NCI-H1092 (cell line): ENCODE data around the gene SPON1.
"Not testable (repeated sequence)": the region's sequence is repeated elsewhere in the genome, so short reads cannot be mapped to it uniquely, and the experiment has no call there.

Experiments used
- DNase-seq: peaks from one replicate; lab custom pipeline; 2025; lab: John Stamatoyannopoulos, UW

Gene SPON1

DNA sequence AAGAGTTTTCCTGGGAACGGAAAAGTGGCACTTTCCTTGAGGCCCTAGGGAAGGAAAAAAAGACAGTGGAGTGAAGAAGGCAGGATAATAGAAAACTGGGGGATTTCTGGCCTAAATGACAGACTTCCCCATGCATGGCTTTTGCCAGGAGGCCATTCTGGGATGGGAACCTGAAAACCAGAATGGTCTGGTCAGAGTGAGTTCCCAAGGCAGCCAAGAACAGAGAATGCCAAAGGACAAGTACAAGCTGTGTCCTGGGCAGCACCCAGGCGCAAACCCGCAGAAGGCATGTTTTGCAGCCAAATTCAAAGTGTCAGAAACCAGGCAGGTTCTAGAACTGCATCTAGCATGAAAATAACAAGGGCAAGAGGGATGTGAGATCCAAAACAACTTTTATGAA is 162.4 kb downstream of the SPON1 start:
- no peak for DNase-seq

- DNase-seq, result no peak
These were observed 163.0 kb downstream of the SPON1 start for GRCh38 chr11:14125529-14125928.

- no peak for DNase-seq
These were observed 165.2 kb downstream of the SPON1 start for GRCh38 chr11:14127679-14128078.

- no peak for DNase-seq
These were observed 169.8 kb downstream of the SPON1 start for GRCh38 chr11:14132312-14132711.

DNA sequence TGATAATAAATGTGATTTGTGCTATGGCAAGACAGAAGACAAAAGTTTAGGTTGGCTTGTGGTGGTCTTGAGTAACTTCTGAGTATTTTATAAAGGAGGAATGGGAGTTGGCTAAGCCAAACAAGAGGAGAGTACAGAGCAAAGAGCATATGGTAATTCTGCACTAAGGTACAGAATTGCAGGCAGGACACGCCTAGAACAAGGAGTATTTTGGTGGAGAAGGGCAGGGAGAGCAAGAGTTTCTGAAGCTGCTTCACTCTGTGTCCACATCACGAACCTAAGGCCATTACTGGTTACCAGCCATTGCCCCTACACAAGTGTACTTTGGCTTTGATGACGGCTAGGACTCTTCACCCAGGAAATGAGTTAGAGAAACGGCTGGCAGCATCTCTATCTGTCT is 170.9 kb downstream of the SPON1 start:
- no peak for DNase-seq

DNA sequence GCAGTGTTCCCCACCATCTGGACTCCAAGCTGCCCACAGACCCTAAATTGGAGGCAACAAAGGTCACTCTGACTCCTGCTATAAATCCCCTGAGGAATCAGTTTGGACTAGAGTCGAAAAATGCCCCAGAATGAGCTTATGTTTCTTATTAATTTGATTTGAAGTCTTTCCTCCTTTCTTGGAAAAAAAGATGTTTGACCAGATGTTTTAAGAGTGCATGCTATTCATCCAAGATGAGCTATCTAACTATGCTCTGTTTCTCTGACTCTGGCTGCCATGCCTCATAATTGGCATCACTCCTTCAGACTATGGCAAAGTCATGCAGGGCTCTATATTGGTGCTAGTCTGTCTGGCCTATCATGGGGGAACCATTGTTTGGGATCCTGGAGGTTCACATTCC is 174.0 kb downstream of the SPON1 start:
- no peak for DNase-seq

DNA sequence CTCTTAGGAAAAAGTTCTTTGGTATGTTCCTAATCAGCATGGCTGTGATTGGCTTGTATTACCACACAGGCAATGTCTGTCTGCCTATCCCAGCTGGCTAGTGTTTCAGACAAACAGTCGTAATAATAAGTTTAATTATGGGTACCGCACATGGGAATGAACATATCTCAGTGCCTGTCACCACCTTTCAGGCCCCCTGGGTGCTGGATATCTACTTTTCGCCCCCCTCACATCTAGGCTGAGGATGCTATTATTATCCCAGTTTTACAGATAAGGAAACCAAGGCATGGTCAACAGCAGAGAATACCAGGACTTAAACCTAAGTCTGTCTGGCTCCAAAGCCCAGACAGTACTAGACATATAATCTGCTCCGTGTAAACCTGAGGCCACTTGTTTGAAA is 174.8 kb downstream of the SPON1 start:
- DNase-seq, result no peak

DNA sequence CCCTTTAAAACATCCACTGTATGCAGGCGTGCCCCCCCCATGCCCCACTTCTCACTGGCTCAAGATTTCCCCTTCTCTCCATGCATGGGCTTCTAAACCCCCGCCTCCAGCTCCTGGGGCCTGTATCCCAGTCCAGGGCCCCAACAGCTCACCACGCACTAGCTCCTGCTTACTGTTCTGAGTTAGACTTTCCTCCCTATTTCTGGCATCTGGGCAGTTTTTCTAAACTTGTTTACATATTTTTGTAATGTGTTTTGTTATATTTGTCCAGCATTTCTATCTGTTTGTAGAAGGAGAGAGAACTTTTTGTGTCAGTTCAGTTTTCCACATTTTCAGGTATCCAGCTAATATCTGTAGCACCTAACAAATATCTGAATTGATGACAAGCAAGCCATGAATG is 178.5 kb downstream of the SPON1 start:
- DNase-seq, result no peak

- DNase-seq, result no peak
These were observed 179.2 kb downstream of the SPON1 start for GRCh38 chr11:14141676-14142075.

GRCh38 chr11:14144934-14145333 is 182.4 kb downstream of the SPON1 start:
- DNase-seq, result no peak

DNA sequence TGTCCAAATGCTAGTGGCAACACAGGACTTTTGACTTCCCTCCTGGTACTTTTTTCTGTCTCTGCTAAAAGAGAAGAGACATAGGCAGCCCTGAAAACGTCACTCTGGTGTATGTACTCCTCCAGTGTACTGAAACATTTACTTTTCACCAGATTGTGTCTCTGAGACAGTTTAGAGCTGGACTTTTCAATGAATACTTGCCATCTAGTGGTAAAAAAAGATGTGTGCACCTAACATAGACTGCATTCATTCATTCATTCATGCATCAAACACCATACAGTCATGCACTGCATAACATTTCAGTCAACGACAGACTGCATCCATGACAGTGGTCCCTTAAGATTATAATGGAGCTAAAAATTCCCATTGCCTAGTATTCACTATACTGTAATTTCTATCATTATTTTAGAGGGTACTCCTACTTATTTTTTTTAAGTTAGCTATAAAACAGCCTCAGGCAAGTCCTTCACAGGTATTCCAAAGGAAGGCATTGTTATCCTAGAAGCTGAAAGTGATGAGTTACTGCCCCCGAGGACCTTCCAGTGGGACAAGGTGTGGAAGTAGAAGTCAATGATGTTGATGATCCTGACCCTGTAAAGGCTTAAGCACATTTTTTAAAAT is 186.2 kb downstream of the SPON1 start:
- DNase-seq, result no peak

GRCh38 chr11:14149683-14150082 is 187.2 kb downstream of the SPON1 start:
- DNase-seq, result no peak

DNA sequence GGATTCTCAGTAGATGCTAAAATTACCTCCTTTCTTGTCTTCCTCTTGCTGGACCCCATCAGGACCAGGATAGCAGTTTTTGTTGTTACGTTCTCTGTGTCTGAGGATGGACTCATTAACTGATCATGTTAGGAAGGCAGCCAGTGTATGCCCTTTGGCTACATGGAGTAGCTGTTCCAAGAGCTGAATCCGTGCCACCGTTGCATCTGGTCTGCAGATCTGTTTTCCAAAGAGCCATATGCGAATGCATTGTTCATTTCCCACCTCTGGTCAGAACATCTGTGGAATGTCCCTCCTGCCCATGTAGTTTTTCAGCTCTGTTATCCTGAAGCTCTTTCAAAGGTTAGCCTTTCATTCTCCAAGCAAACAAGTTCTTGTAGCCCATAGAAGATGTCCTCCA is 188.4 kb downstream of the SPON1 start:
- no peak for DNase-seq

- DNase-seq, result not testable (repeated sequence)
These were observed 191.6 kb downstream of the SPON1 start for GRCh38 chr11:14154103-14154502.

DNA sequence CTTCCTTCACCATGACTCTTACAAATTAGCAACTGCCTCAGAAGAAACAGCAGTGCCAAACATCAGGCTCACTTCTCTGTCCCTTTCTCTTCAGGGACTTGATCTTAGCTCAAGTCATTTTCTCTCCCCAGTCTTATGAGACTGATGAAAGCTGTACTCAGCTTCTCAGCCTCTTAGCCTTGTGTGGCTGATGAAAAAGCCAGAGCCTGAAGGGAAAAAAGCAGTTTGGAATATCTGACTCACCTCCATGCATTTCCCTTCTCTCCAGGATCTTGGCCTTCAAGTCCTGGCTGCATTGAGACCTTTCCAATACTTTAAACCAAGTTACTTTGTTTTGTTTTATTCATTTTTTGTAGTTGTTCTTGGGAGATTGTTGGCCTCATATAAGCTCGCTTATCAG is 195.9 kb downstream of the SPON1 start:
- no peak for DNase-seq

GRCh38 chr11:14163576-14163975 is 201.1 kb downstream of the SPON1 start:
- DNase-seq, result no peak

DNA sequence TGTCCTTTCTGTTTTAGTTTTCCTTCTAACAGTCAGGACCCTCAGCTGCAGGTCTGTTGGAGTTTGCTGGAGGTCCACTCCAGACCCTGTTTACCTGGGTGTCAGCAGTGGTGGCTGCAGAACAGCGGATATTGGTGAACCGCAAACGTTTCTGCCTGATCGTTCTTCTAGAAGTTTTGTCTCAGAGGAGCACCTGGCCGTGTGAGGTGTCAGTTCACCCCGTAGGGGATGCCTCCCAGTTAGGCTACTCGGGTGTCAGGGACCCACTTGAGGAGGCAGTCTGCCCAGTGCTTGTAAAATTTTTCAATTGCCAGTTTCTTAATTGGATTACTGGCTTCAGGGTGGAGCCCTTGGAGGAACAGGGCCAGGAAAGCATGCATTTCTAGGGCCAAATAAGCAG is 211.2 kb downstream of the SPON1 start:
- DNase-seq, result not testable (repeated sequence)

DNA sequence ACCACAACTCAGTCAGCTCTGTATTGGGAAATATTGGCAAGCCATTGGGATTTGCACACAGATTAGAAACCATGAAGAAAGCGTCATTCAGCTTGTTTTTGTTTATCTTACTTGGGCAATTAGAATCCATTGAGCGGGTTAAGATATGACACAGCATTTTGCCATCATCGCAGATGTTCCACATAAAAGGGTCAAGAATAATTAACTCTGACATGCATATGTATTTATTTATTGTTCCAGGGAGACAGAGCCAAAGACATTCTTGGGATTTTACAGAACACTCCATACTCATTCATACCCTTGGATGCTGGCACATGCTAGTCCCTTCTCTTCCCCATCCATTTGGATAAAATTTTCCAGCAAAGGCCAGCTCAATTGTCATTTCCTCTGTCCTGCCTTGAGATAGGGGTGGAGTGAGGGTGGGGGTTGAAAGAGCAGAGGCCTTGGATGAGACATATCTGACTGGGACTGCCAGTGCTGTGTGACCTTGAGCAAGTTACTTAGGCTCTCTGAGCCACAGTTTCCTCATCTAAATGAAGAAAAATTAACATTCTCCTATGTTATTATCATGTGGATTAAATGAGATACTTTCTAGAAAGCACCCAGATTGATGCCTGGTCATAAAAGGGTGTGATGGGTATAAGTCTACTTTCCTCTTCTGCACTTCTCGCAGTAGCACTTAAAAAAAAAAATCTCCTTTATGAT is 216.7 kb downstream of the SPON1 start:
- no peak for DNase-seq

- DNase-seq, result no peak
These were observed 218.6 kb downstream of the SPON1 start for GRCh38 chr11:14181121-14181520.

DNA sequence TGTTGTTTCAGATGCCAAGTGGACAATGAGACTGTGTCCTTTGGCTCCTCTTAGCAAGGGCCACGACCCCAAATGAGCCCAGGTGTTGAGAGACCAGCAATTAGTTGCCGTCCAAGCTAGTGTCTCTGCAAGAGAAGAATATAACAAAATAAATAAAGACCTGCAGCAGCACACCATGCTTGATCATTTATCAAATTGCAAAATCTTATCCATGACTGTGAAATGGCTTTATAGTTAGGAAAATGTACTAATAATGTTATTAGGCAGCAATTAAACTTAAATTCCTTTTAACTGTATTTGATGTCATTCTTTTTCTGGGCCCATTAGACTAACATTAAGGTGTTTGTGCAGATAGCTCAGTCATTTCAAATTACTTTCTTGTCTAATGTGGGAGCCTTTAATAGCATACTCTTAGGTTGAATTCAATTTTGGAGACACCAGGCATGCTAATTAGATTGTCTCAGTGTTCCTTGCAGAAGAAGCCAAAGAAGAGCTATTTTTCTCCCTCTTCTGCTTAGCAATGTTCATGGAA is 220.4 kb downstream of the SPON1 start:
- DNase-seq, result no peak

DNA sequence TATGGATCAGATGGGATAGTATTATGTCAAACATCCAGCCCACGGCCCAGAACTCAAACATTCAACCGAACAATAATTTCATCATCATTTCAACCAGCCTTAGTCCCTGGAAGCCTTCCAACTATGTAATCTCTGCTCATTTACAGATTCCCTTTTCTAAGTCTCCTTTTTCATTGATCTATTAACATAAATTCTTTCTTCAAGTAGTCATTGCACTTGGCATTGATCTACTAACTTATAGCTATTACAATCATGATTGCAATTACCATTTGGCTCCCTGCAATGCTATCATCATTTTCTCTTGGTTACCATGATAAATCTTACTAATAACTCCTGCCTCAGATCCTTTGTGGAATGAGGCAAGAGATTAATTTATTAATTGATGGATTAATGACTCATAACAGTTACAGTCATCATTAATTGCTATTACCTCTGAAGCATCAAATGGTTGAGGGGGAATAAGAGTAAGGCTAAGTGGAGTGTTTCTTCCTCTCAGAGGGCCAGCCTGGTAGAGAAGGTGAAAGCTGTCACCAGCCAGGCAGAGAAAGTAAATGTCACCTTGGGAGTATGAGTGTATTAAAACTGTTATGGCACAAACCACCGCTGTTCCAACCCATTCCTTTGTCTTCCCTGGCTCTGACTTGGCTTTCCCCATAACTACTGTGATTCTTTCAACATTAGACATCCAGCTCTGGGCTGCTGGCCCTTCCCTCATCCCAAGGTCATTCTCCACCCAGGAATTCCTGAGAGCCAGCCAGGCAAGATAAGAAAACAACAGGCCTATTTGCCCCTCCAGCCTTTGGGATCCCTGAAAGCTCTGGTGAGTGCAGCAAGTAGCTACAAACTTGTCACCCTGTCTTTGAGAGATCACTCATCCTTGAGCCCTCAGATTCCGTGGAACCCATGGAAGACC is 221.8 kb downstream of the SPON1 start:
- no peak for DNase-seq

GRCh38 chr11:14185461-14185860 is 222.9 kb downstream of the SPON1 start:
- DNase-seq, result no peak
